Measurements from ENCODE around the gene ALAS1.

The ALAS1 gene

GRCh38 chr3:52256159-52256558 is 58.2 kb downstream of the ALAS1 start:
- DNase-seq (ENCODE audit: low read depth) = no peak
- no peak overlapping the region for H3K4me3 ChIP-seq (ENCODE audit: low read depth, low read length)
- TF ChIP-seq POLR2A (IDR thresholded peaks at IDR 0.05; ENCODE audit: extremely low read depth, insufficient read length) (no peak), CTCF (IDR thresholded peaks at IDR 0.05; ENCODE audit: low read depth, low read length) (no peak), MAX (IDR thresholded peaks at IDR 0.05; ENCODE audit: low read depth, low read length) (no peak), MYC (IDR thresholded peaks at IDR 0.05; ENCODE audit: low read depth, low read length) (no peak)

- no peak overlapping the region for H3K4me3 ChIP-seq (ENCODE audit: low read depth, low read length)
- no peak for DNase-seq (ENCODE audit: low read depth)
- TF ChIP-seq CTCF (IDR thresholded peaks at IDR 0.05; ENCODE audit: low read depth, low read length) (no peak), MYC (IDR thresholded peaks at IDR 0.05; ENCODE audit: low read depth, low read length) (no peak), MAX (IDR thresholded peaks at IDR 0.05; ENCODE audit: low read depth, low read length) (no peak), POLR2A (IDR thresholded peaks at IDR 0.05; ENCODE audit: extremely low read depth, insufficient read length) (no peak)
Observed at GRCh38 chr3:52256622-52257021, 58.7 kb downstream of the ALAS1 start.

- TF ChIP-seq POLR2A (IDR thresholded peaks at IDR 0.05; ENCODE audit: extremely low read depth, insufficient read length) (no peak), MYC (IDR thresholded peaks at IDR 0.05; ENCODE audit: low read depth, low read length) (no peak), CTCF (IDR thresholded peaks at IDR 0.05; ENCODE audit: low read depth, low read length) (no peak), MAX (IDR thresholded peaks at IDR 0.05; ENCODE audit: low read depth, low read length) (no peak)
- H3K4me3 ChIP-seq (ENCODE audit: low read depth, low read length) = no peak overlapping the region
- DNase-seq (ENCODE audit: low read depth) = no peak
Observed at GRCh38 chr3:52257911-52258310, 60.0 kb downstream of the ALAS1 start.

GRCh38 chr3:52259035-52259434 is 61.1 kb downstream of the ALAS1 start:
- DNase-seq (ENCODE audit: low read depth) = no peak
- H3K4me3 ChIP-seq (ENCODE audit: low read depth, low read length) = no peak overlapping the region
- TF ChIP-seq CTCF (IDR thresholded peaks at IDR 0.05; ENCODE audit: low read depth, low read length) (no peak), MYC (IDR thresholded peaks at IDR 0.05; ENCODE audit: low read depth, low read length) (no peak), POLR2A (IDR thresholded peaks at IDR 0.05; ENCODE audit: extremely low read depth, insufficient read length) (no peak)

GRCh38 chr3:52259448-52259847 is 61.5 kb downstream of the ALAS1 start:
- no peak for DNase-seq (ENCODE audit: low read depth)
- no peak overlapping the region for H3K4me3 ChIP-seq (ENCODE audit: low read depth, low read length)
- no peak for TF ChIP-seq MYC (IDR thresholded peaks at IDR 0.05; ENCODE audit: low read depth, low read length)
- TF ChIP-seq POLR2A (IDR thresholded peaks at IDR 0.05; ENCODE audit: extremely low read depth, insufficient read length) = no peak
- no peak for TF ChIP-seq MAX (IDR thresholded peaks at IDR 0.05; ENCODE audit: low read depth, low read length)
- no peak for TF ChIP-seq CTCF (IDR thresholded peaks at IDR 0.05; ENCODE audit: low read depth, low read length)

- no peak for DNase-seq (ENCODE audit: low read depth)
- no peak overlapping the region for H3K4me3 ChIP-seq (ENCODE audit: low read depth, low read length)
- TF ChIP-seq MAX (IDR thresholded peaks at IDR 0.05; ENCODE audit: low read depth, low read length) (no peak), POLR2A (IDR thresholded peaks at IDR 0.05; ENCODE audit: extremely low read depth, insufficient read length) (no peak), CTCF (IDR thresholded peaks at IDR 0.05; ENCODE audit: low read depth, low read length) (no peak), MYC (IDR thresholded peaks at IDR 0.05; ENCODE audit: low read depth, low read length) (no peak)
Observed at GRCh38 chr3:52262447-52262846, 64.5 kb downstream of the ALAS1 start.
